H54 (cell line): Measurements from ENCODE around the gene PIGN.

Experiments
- DNase-seq: peaks from one replicate; pipeline ENCODE4 v3.0.0; 2011; ENCODE audit warnings: low spot score, mixed read lengths; ENCODE audit not compliant: insufficient read length
- FAIRE-seq: peaks from 3 replicates; lab custom pipeline; 2011; peaks lifted over from hg19 to GRCh38; lab: Jason Lieb, UNC
- POLR2A ChIP-seq: IDR thresholded peaks from 2 replicates; pipeline ENCODE4 v1.6.1; 2011; ENCODE audit warnings: low read depth, mild to moderate bottlenecking, low read length

The PIGN gene, protein sequence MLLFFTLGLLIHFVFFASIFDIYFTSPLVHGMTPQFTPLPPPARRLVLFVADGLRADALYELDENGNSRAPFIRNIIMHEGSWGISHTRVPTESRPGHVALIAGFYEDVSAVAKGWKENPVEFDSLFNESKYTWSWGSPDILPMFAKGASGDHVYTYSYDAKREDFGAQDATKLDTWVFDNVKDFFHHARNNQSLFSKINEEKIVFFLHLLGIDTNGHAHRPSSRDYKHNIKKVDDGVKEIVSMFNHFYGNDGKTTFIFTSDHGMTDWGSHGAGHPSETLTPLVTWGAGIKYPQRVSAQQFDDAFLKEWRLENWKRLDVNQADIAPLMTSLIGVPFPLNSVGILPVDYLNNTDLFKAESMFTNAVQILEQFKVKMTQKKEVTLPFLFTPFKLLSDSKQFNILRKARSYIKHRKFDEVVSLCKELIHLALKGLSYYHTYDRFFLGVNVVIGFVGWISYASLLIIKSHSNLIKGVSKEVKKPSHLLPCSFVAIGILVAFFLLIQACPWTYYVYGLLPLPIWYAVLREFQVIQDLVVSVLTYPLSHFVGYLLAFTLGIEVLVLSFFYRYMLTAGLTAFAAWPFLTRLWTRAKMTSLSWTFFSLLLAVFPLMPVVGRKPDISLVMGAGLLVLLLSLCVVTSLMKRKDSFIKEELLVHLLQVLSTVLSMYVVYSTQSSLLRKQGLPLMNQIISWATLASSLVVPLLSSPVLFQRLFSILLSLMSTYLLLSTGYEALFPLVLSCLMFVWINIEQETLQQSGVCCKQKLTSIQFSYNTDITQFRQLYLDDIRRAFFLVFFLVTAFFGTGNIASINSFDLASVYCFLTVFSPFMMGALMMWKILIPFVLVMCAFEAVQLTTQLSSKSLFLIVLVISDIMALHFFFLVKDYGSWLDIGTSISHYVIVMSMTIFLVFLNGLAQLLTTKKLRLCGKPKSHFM

DNA sequence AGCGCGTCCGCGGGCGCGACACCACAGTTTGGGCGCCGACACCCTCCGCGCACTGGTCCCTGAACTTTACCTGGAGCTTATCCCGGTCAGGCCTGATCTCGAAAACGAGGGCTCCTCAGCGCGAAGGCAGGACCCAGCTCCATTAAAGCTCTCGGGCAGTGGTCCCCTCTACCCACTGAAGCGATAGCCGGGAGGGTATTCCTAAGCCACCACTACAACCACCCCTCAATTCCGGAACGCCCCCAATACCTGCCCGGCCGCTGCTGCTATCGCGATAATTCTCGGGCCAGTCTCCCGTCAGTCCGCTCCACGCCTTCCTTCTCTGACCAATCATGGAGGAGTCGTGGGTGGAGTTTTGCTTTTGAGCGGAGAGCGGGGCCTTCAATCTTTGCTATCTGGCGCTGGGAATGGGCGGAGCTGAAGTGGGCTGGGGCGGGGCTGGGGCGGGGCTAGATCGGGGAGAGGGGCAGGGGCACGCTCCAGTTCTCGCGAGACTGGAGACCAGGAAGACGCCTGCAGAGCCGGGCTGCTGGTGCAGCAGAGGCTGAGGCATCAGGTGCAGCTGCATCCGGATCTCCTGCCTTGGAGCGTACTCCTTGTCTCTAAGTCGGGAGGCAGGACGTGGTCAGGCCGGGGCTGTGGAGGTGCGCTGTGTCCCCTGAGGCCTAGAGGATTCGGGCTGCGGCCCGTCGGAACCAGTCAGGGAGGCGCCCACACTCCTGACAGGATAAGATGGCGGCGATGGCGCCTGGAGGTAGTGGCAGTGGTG, at the start of gene PIGN, which contains the start of gene RELCH:
TSS of gene PIGN (minus strand) at position 283 of the 769 bp plus-strand sequence. CDS start 25,703 bp downstream, outside the sequence.
TSS of gene RELCH (plus strand) at position 482 of the 769 bp plus-strand sequence. CDS start at position 733, 251 bp downstream.
- FAIRE-seq: peak; percentile 81
- TF ChIP-seq POLR2A: peak; percentile 84
- DNase-seq: peak; percentile 76

- TF ChIP-seq POLR2A: no peak
- FAIRE-seq: no peak
- DNase-seq: no peak
Observed at GRCh38 chr18:62236252-62236651, 49.4 kb upstream of the PIGN start.

DNA sequence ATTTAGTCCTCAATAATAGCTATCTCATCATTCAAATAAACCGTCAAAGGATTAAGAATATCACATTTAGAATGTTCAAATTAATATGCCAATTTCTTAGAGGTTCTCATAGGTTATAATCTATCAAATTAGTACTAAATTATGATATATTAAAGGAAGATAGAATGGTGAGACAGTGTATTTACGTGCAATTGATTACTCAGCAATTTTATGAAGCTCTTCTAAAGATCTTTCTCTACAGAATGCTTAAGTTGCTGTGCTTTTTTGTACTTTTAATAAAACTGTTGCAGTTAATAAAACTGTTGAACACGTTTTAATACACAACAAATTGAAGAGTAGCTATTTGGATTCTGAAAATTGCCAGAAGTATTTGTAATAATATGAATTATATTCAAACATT, 39.2 kb upstream of the PIGN start:
- FAIRE-seq: no peak
- DNase-seq: no peak
- no peak for TF ChIP-seq POLR2A

- FAIRE-seq (no peak), DNase-seq (no peak)
- no peak for TF ChIP-seq POLR2A
Observed at GRCh38 chr18:62224229-62224628, 37.4 kb upstream of the PIGN start.

- DNase-seq: no peak
- TF ChIP-seq POLR2A: no peak
- FAIRE-seq: no peak
Observed at GRCh38 chr18:62214790-62215189, 27.9 kb upstream of the PIGN start.

DNA sequence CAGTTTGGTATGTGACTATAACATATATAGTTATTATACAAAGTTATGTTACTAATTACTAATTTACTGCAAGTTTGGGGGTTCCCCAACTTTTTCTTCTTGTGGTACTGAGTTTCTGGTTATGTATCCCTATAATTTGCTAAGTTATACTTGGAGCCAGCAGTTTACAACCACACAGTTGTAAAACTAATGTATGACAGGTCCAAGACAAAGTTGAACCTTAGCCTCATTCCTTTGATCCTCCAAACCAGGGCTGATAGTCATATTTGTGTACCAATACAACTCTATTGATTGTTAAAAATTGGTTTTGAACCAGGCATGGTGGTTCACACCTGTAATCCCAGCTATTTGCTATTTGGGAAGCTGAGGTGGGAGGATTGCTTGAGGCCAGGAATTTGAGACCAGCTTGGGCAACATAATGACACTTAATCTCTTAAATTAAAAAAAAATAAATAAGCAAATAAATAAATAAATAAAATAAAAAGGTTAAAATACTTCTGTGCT, 24.5 kb upstream of the PIGN start:
- DNase-seq (no peak), FAIRE-seq (no peak)
- TF ChIP-seq POLR2A: no peak

GRCh38 chr18:62210138-62210537, 23.3 kb upstream of the PIGN start:
- DNase-seq: no peak
- no peak for FAIRE-seq
- no peak for TF ChIP-seq POLR2A

DNA sequence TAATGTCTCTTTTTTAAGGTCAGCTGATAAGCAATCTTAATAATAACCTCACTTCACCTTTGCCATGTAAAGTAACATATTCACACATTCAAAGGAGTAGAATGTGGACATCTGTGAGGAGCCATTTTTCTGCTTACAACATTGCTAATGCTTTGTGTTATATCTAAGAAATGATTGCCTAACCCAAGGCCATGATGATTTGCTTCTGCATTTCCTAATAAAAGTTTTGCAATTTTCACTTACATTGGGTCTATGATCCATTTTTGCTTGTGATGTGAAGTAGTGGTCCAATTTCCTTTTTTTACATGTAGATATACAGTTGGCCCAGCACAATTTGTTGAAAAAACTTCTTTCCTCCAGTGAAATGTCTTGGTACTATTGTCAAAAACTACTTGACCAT, 22.2 kb upstream of the PIGN start:
- FAIRE-seq (no peak), DNase-seq (no peak)
- TF ChIP-seq POLR2A: no peak

GRCh38 chr18:62206593-62206992, 19.7 kb upstream of the PIGN start:
- TF ChIP-seq POLR2A: no peak
- DNase-seq (no peak), FAIRE-seq (no peak)

GRCh38 chr18:62205824-62206223, 19.0 kb upstream of the PIGN start:
- no peak for TF ChIP-seq POLR2A
- FAIRE-seq (no peak), DNase-seq (no peak)

DNA sequence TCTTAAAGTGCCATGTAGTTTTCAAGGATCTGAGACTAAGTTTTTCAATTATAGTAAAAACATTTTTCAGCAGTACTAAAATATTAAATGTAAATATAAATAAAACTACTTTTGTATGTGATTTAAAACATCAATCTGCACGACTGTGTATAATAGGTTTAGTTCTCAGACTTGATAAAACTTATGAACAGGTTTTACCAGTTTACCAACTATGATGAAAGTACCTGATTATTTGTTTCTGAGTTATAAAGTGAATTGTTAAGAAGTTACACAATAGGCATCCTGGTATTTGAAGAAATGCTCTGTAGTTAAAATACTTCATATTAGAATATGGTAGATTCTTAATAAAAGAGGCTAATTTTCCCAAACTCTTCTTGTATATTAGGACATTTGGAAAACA, 15.0 kb upstream of the PIGN start:
- DNase-seq: no peak
- no peak for TF ChIP-seq POLR2A
- FAIRE-seq: no peak

DNA sequence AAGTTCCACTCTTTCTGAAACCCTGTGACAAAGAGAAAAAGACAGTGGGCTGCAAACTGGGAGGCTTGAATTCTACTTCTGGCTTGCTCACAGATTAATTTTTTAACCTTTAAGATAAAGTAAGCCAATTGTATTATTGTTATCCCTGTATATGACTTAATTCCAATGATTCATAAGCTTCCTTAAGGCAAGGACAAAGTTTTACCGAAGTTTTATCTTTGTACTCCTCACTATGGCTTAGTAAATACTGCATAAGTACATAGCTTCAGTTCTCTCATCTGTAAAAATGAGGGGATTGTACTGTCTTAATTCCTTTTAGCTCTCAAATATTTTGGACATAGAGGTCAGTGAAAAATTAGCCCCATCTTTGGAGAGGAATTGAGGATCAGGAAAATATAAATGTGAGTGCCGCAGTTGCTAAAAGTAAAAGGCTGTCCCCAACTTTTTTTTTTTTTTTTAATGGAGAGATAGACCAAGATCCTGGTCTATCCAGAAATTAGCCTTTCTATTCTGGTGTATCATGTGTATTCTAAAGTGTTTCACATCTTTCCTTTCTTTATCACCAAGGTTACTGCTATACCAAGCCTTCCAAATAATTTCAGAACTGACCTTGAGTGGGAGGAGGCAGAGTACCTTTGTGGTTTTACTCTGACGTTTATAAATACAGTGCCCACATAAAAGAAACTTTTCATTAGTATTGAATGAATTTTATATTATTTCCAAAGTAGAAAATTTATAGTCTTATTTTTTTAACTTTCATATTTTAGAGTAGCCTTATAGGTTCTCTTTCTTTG, 13.5 kb upstream of the PIGN start:
- TF ChIP-seq POLR2A: no peak
- no peak for FAIRE-seq
- DNase-seq: no peak

DNA sequence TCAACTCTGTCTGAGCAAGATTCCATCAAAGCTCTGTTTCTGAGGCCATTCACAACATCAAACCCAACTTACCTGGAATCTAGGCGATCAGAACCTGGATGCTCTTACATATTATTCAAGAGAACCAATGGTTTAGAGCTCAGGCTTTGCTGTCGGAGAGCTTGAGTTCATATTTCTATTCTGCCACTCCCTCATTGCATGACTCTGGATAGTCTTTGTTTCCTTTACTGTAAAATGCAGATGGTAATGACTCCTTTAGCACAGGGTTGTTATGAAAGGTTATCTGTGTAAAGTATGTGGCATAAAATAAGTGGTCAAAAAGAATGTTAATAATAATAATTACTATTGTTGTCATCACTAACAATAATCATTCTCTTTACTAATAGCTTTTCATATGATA, 12.8 kb upstream of the PIGN start:
- no peak for FAIRE-seq

More for the DNA sequence above, 12.8 kb upstream of the PIGN start:
- no peak for TF ChIP-seq POLR2A
- DNase-seq: no peak
